ENCODE results near the gene TRIM13.
"Not testable (repeated sequence)": the region's sequence is repeated elsewhere in the genome, so short reads cannot be mapped to it uniquely, and the experiment has no call there.

The TRIM13 gene

GRCh38 chr13:49996951-49997895 lies at the start of gene TRIM13:
TSS of gene TRIM13 (plus strand) at chr13:49997042. CDS start at chr13:50011941, 14,899 bp downstream.
- peak; percentile 55 for DNase-seq

- not testable (repeated sequence) for DNase-seq
Measured at GRCh38 chr13:49948777-49949270, 48.0 kb upstream of the TRIM13 start.

- DNase-seq = no peak
Measured at GRCh38 chr13:49951754-49952535, 44.9 kb upstream of the TRIM13 start.

- no peak for DNase-seq
Measured at GRCh38 chr13:49953560-49953959, 43.3 kb upstream of the TRIM13 start.

- no peak for DNase-seq
Measured at GRCh38 chr13:49954674-49955455, 42.0 kb upstream of the TRIM13 start.

- DNase-seq = no peak
Measured at GRCh38 chr13:49956131-49956530, 40.7 kb upstream of the TRIM13 start.

GRCh38 chr13:49958321-49958720 lies 38.5 kb upstream of the TRIM13 start:
- no peak for DNase-seq

GRCh38 chr13:49967456-49967855 lies 29.4 kb upstream of the TRIM13 start:
- no peak for DNase-seq

GRCh38 chr13:49972709-49973108 lies 24.1 kb upstream of the TRIM13 start:
- DNase-seq = no peak

GRCh38 chr13:49975826-49976225 lies 21.0 kb upstream of the TRIM13 start:
- no peak for DNase-seq

GRCh38 chr13:49976314-49977258 lies 20.3 kb upstream of the TRIM13 start:
- DNase-seq = peak; percentile 13

GRCh38 chr13:49977992-49978391 lies 18.9 kb upstream of the TRIM13 start:
- no peak for DNase-seq

GRCh38 chr13:49980266-49980665 lies 16.6 kb upstream of the TRIM13 start:
- DNase-seq = no peak

- no peak for DNase-seq
Measured at GRCh38 chr13:49985129-49985528, 11.7 kb upstream of the TRIM13 start.

GRCh38 chr13:49986471-49986870 lies 10.4 kb upstream of the TRIM13 start:
- DNase-seq = no peak

GRCh38 chr13:49990612-49991011 lies 6.2 kb upstream of the TRIM13 start:
- DNase-seq = not testable (repeated sequence)

GRCh38 chr13:49993111-49993510 lies 3.7 kb upstream of the TRIM13 start:
- DNase-seq = no peak

- no peak for DNase-seq
Measured at GRCh38 chr13:49993666-49994065, 3.2 kb upstream of the TRIM13 start.

GRCh38 chr13:49995625-49996101 lies 1.2 kb upstream of the TRIM13 start:
- no peak for DNase-seq

- DNase-seq = peak; percentile 76
Measured at GRCh38 chr13:49996161-49996915, 504 bp upstream of the TRIM13 start.

- no peak for DNase-seq
Measured at GRCh38 chr13:49997955-49998354, 1.1 kb downstream of the TRIM13 start.

All from NCI-H774 (cell line).